Measurements from ENCODE around the gene GDPD5. TPM values are rescaled to one million over a fixed set of nuclear protein-coding genes. Genes with fewer than 3 reads are reported as not detected.

The GDPD5 gene
- total RNA-seq, 1 donor from 2014 or later, result 2.1 TPM

- DNase-seq (ENCODE audit: low read depth) (no peak), FAIRE-seq (no peak)
- TF ChIP-seq, protein P1, sequence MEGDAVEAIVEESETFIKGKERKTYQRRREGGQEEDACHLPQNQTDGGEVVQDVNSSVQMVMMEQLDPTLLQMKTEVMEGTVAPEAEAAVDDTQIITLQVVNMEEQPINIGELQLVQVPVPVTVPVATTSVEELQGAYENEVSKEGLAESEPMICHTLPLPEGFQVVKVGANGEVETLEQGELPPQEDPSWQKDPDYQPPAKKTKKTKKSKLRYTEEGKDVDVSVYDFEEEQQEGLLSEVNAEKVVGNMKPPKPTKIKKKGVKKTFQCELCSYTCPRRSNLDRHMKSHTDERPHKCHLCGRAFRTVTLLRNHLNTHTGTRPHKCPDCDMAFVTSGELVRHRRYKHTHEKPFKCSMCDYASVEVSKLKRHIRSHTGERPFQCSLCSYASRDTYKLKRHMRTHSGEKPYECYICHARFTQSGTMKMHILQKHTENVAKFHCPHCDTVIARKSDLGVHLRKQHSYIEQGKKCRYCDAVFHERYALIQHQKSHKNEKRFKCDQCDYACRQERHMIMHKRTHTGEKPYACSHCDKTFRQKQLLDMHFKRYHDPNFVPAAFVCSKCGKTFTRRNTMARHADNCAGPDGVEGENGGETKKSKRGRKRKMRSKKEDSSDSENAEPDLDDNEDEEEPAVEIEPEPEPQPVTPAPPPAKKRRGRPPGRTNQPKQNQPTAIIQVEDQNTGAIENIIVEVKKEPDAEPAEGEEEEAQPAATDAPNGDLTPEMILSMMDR (IDR thresholded peaks at IDR 0.05; ENCODE audit: insufficient read depth, low read length, severe bottlenecking), result no peak
- H3K36me3 ChIP-seq (ENCODE audit: control insufficient read depth, insufficient read depth, low read length), result no peaks in the 10 kb centered on the region
- H3K27me3 ChIP-seq (ENCODE audit: control insufficient read depth, insufficient read depth, low read length), result no peaks in the 10 kb centered on the region
- H3K4me3 ChIP-seq (ENCODE audit: low read depth, low read length), result no peak overlapping the region
These were observed 51.5 kb downstream of the GDPD5 start for GRCh38 chr11:75474240-75474639.

- TF ChIP-seq, protein P1 (IDR thresholded peaks at IDR 0.05; ENCODE audit: insufficient read depth, low read length, severe bottlenecking), result no peak
- DNase-seq (ENCODE audit: low read depth) (no peak), FAIRE-seq (no peak)
- Histone ChIP-seq H3K27me3 (ENCODE audit: control insufficient read depth, insufficient read depth, low read length) (no peaks in the 10 kb centered on the region), H3K4me3 (ENCODE audit: low read depth, low read length) (no peak overlapping the region), H3K36me3 (ENCODE audit: control insufficient read depth, insufficient read depth, low read length) (no peaks in the 10 kb centered on the region)
These were observed 52.1 kb downstream of the GDPD5 start for GRCh38 chr11:75473684-75474083.

DNA sequence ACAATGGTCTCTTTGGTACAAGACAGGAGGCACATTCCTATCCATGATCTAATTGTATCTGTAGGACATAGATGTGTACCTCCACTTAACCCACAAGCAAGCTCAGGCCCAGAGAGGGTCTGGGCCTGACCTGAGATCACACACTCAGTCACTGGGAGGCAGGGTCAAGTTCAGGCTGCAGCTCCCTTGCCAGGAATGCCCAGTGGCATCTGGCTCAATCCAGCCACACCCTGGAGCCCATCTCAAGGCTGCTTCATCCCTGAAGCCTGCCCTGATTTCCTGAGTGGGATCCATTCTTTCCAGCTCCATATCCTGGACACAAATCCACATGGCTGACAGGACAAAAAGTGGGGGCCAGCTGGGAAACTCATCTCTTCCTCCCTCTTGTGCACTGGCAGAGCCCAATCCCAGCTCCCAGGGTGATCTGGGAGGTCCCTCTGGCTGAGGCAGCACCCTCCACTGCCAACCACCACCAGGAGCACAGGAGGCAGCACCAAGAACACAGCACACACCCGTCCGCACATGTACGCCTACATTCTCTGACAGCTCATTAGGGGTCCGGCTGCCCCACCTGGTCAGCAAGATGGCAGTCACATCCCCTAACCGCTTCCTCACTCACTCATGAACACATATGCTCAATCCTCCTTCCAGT, 53.5 kb downstream of the GDPD5 start:
- TF ChIP-seq, protein P1 (IDR thresholded peaks at IDR 0.05; ENCODE audit: insufficient read depth, low read length, severe bottlenecking), result no peak
- Histone ChIP-seq H3K36me3 (ENCODE audit: control insufficient read depth, insufficient read depth, low read length) (no peaks in the 10 kb centered on the region), H3K27me3 (ENCODE audit: control insufficient read depth, insufficient read depth, low read length) (no peaks in the 10 kb centered on the region), H3K4me3 (ENCODE audit: low read depth, low read length) (no peak overlapping the region)
- FAIRE-seq (no peak), DNase-seq (ENCODE audit: low read depth) (no peak)

GRCh38 chr11:75471176-75471973, 54.4 kb downstream of the GDPD5 start:
- TF ChIP-seq, protein P1 (IDR thresholded peaks at IDR 0.05; ENCODE audit: insufficient read depth, low read length, severe bottlenecking), result no peak
- FAIRE-seq, result no peak
- Histone ChIP-seq H3K27me3 (ENCODE audit: control insufficient read depth, insufficient read depth, low read length) (no peaks in the 10 kb centered on the region), H3K36me3 (ENCODE audit: control insufficient read depth, insufficient read depth, low read length) (no peaks in the 10 kb centered on the region), H3K4me3 (ENCODE audit: low read depth, low read length) (no peak overlapping the region)
- no peak for DNase-seq (ENCODE audit: low read depth)

DNA sequence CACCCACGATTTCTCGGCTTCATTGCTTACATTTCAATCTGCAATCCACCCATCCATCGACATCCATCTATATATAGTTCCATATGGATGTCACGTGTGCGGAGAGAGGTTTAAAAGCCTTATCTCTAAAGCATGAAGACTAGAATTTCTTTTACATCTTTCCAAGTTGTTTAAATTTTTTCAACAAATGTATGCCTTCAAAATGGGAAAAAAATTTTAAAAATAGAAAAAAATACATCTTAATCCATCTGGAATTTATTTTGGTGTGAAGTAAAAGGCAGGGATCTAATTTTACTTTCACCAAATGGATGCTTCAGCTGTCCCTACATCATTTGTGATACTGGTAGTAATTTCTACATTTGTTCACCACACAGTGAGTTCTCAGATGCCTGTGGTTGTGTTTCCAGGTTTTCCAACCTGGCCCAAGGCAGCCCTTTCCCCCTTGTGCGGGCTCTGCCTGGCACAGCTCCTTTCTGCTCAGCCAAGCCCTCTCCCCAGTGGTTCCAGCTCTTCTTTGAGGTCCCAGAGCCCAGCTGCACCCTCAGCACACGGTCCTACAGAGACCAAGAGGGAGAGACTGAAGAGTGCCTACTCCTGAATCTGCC, 55.2 kb downstream of the GDPD5 start:
- no peak overlapping the region for H3K4me3 ChIP-seq (ENCODE audit: low read depth, low read length)
- no peaks in the 10 kb centered on the region for H3K27me3 ChIP-seq (ENCODE audit: control insufficient read depth, insufficient read depth, low read length)
- DNase-seq (ENCODE audit: low read depth) (no peak), FAIRE-seq (no peak)
- H3K36me3 ChIP-seq (ENCODE audit: control insufficient read depth, insufficient read depth, low read length), result no peaks in the 10 kb centered on the region
- TF ChIP-seq, protein P1 (IDR thresholded peaks at IDR 0.05; ENCODE audit: insufficient read depth, low read length, severe bottlenecking), result no peak
